Fibroblast of the aortic adventitia (primary cell): Measurements from ENCODE around the gene C9orf85. TPM values are rescaled to one million over a fixed set of nuclear protein-coding genes. Genes with fewer than 3 reads are reported as not detected.
A peak's percentile ranks its signal among the peaks of the same experiment; 100 is the strongest.

Source experiments
- DNase-seq: peaks from one replicate; pipeline ENCODE4 v3.0.0-alpha.2; 2010; ENCODE audit warnings: low read depth
- H3K4me3 ChIP-seq: 2 replicates; pipeline ENCODE4 v1.5.1; 2011; ENCODE audit warnings: low read depth, mild to moderate bottlenecking, control low read depth, low read length, moderate library complexity
- CTCF ChIP-seq: IDR thresholded peaks from 2 replicates; pipeline ENCODE4 v1.5.1; 2011; ENCODE audit warnings: mild to moderate bottlenecking, low read length, control low read depth, inconsistent platforms; ENCODE audit not compliant: insufficient read depth
- total RNA-seq: library from RNA; depleted of rRNA; stranded (reverse); fragments of >200 nt; gene quantifications from 2 replicates; pipeline ENCODE4 v1.2.3, GENCODE V29; 2012; ENCODE audit warnings: low replicate concordance

Gene C9orf85
- total RNA-seq, 1 donor = 14.6 TPM

GRCh38 chr9:71904076-71904475 is 7.4 kb upstream of the C9orf85 start:
- no peak overlapping the region for H3K4me3 ChIP-seq
- no peak for TF ChIP-seq CTCF
- DNase-seq = no peak

GRCh38 chr9:71908825-71909224 is 2.6 kb upstream of the C9orf85 start:
- H3K4me3 ChIP-seq = peak overlapping the region; percentile 93
- no peak for DNase-seq
- TF ChIP-seq CTCF = no peak

- peak overlapping the region; percentile 93 for H3K4me3 ChIP-seq
- DNase-seq = peak; percentile 29
Observed at GRCh38 chr9:71909887-71910649, 1.4 kb upstream of the C9orf85 start.

GRCh38 chr9:71910650-71911060 is 784 bp upstream of the C9orf85 start:
- no peak for DNase-seq
- peak overlapping the region; percentile 93 for H3K4me3 ChIP-seq
- TF ChIP-seq CTCF = no peak

More at GRCh38 chr9:71909887-71910649, 1.4 kb upstream of the C9orf85 start:
- TF ChIP-seq CTCF = no peak

- TF ChIP-seq CTCF = no peak
- DNase-seq = no peak
- peak overlapping the region; percentile 93 for H3K4me3 ChIP-seq
Observed at GRCh38 chr9:71911908-71912335, 483 bp downstream of the C9orf85 start.

GRCh38 chr9:71915495-71915894 is 4.1 kb downstream of the C9orf85 start:
- TF ChIP-seq CTCF = no peak
- DNase-seq = no peak
- no peak overlapping the region for H3K4me3 ChIP-seq
